BLaER1 (cell line): ENCODE results near the gene SERPINB4.

Source experiments
- H3K27ac ChIP-seq: shearing (Covaris generic); formaldehyde crosslinking; 2 replicates; pipeline ENCODE4 v1.8.1; 2022
- H3K27me3 ChIP-seq: shearing (Covaris generic); formaldehyde crosslinking; 2 replicates; pipeline ENCODE4 v1.8.1; 2022
- H3K36me3 ChIP-seq: shearing (Covaris generic); formaldehyde crosslinking; 2 replicates; pipeline ENCODE4 v1.8.1; 2022
- H3K4me1 ChIP-seq: shearing (Covaris generic); formaldehyde crosslinking; 2 replicates; pipeline ENCODE4 v1.8.1; 2022
- H3K4me2 ChIP-seq: shearing (Covaris generic); formaldehyde crosslinking; 2 replicates; pipeline ENCODE4 v1.8.1; 2022
- H3K4me3 ChIP-seq: shearing (Covaris generic); formaldehyde crosslinking; 2 replicates; pipeline ENCODE4 v1.8.1; 2022
- H3K9ac ChIP-seq: shearing (Covaris generic); formaldehyde crosslinking; 2 replicates; pipeline ENCODE4 v1.8.1; 2022
- H3K9me3 ChIP-seq: shearing (Covaris generic); formaldehyde crosslinking; 2 replicates; pipeline ENCODE4 v1.8.1; 2022
- H4K20me1 ChIP-seq: shearing (Covaris generic); formaldehyde crosslinking; 2 replicates; pipeline ENCODE4 v1.8.1; 2022
- Cebpa-rat ChIP-seq: shearing (Covaris generic); IDR thresholded peaks from 2 replicates; pipeline ENCODE4 v1.8.1; 2022

Gene SERPINB4

DNA sequence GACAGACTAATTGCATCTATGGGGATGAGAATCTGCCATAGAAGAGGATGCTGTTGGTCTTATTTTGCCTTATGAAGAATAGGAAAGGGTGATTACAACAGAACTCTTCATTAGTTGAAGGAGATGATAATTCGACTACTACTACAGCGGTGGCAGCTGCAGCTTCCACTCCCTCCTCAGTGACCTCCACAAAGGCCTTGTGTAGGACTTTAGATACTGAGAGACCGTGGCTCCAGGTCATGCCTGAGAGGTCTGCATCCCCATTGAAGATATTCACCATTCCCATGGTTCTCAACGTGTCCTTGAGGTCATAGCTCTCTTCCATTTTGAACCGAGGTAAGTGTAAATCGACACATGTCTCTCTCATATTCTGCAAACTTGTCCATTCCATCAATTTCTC is 6.4 kb downstream of the SERPINB4 start:
- Histone ChIP-seq H3K9me3 (no peaks in the 10 kb centered on the region), H3K27me3 (no peaks in the 10 kb centered on the region), H3K9ac (no peak overlapping the region), H3K4me2 (no peak overlapping the region), H3K4me3 (no peak overlapping the region), H4K20me1 (no peaks in the 10 kb centered on the region), H3K27ac (no peak overlapping the region), H3K4me1 (no peaks in the 10 kb centered on the region), H3K36me3 (no peaks in the 10 kb centered on the region)
- TF ChIP-seq Cebpa-rat: no peak

DNA sequence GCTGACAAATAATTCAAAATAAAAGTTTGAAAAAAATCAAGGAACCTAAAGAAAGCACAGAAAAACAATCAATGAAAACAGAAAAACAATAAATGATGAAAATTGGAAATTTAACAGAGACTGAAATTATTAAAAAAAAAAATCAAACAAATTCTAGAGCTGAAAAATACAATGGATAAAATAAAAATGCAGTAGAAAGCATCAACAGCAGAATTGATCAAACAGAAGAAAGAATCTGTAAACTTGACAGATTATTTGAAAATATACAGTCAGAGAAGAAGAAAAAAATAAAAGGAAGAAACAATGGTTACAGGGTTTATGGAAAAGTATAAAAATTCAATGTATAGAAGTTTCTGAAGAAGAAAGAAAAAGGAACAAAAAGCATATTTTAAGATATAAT is 16.2 kb downstream of the SERPINB4 start:
- no peaks in the 10 kb centered on the region for H4K20me1 ChIP-seq
- no peak overlapping the region for H3K27ac ChIP-seq
- H3K4me1 ChIP-seq: no peaks in the 10 kb centered on the region
- H3K27me3 ChIP-seq: no peaks in the 10 kb centered on the region
- no peaks in the 10 kb centered on the region for H3K36me3 ChIP-seq
- no peak for TF ChIP-seq Cebpa-rat
- H3K9me3 ChIP-seq: peaks cover 46% of the 10 kb centered on the region
- H3K4me3 ChIP-seq: no peak overlapping the region
- no peak overlapping the region for H3K4me2 ChIP-seq
- no peak overlapping the region for H3K9ac ChIP-seq

DNA sequence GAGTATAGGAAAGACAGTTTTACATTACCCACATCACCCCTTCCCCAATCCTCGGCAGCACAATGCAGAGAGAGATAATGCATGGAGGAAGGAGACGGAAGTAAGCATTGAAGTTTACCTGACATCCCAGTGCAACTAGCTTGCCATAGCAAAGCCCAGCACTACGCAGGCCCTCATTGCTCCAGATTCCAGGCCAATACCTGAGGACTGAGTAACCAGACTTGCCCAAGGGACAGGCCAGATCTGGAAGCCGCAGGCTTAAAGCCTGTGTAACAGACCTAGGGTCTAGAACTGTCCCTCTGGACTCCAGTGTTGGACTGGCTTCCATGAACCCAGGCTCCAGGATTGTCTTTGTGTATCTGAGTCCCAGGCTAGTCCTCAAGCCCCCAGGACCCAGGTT is 17.6 kb downstream of the SERPINB4 start:
- H4K20me1 ChIP-seq: no peaks in the 10 kb centered on the region
- H3K9me3 ChIP-seq: peaks cover 50% of the 10 kb centered on the region
- no peaks in the 10 kb centered on the region for H3K27me3 ChIP-seq
- H3K4me3 ChIP-seq: no peak overlapping the region
- H3K27ac ChIP-seq: no peak overlapping the region
- no peak for TF ChIP-seq Cebpa-rat
- no peaks in the 10 kb centered on the region for H3K36me3 ChIP-seq
- no peak overlapping the region for H3K4me2 ChIP-seq
- H3K9ac ChIP-seq: no peak overlapping the region
- H3K4me1 ChIP-seq: no peaks in the 10 kb centered on the region

DNA sequence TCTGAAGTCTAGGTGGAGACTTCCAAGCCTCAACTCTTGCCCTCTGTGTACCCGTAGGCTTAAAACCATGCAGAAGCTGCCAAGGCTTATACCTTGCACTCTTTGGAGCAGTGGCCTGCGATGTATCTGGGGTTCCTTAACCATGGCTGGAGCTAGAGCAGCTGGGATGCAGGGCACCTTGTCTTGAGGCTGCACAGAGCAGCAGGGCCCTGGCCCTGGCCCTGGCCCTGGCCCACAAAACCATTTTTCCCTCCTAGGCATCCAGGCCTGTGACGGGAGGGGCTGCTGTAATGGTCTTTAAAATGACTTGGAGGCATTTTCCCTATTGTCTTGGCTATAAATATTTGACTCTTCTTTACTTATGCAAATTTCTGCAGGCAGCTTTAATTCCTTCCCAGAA is 19.2 kb downstream of the SERPINB4 start:
- no peaks in the 10 kb centered on the region for H3K27me3 ChIP-seq
- H3K9me3 ChIP-seq: peaks cover 55% of the 10 kb centered on the region
- no peak for TF ChIP-seq Cebpa-rat
- H3K4me3 ChIP-seq: no peak overlapping the region
- no peak overlapping the region for H3K4me2 ChIP-seq
- H3K36me3 ChIP-seq: no peaks in the 10 kb centered on the region
- no peak overlapping the region for H3K9ac ChIP-seq
- H3K27ac ChIP-seq: no peak overlapping the region
- no peaks in the 10 kb centered on the region for H3K4me1 ChIP-seq
- no peaks in the 10 kb centered on the region for H4K20me1 ChIP-seq

DNA sequence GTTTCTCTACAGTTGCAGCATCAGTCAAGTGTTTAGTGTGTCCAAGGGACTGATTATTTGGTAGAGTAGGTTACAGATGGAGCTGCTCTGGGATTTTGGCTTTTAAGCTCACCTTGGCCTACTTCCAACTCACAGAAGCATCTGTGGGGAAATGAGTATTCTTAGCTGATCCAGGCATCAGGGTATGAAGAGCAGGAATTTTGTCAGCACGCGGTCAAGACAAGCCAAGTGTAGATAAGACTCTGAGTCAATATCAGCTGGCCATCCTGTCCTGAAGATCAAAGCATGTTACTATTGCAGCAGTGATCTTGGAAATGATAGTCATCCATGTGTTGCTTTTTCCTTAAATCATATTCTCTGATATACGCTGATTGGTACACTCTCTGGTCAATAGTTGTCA is 24.4 kb downstream of the SERPINB4 start:
- Histone ChIP-seq H4K20me1 (no peaks in the 10 kb centered on the region), H3K4me1 (no peaks in the 10 kb centered on the region), H3K27me3 (no peaks in the 10 kb centered on the region), H3K27ac (no peak overlapping the region), H3K36me3 (no peaks in the 10 kb centered on the region), H3K4me3 (no peak overlapping the region), H3K9ac (no peak overlapping the region), H3K4me2 (no peak overlapping the region), H3K9me3 (peaks cover 30% of the 10 kb centered on the region)
- TF ChIP-seq Cebpa-rat: no peak

DNA sequence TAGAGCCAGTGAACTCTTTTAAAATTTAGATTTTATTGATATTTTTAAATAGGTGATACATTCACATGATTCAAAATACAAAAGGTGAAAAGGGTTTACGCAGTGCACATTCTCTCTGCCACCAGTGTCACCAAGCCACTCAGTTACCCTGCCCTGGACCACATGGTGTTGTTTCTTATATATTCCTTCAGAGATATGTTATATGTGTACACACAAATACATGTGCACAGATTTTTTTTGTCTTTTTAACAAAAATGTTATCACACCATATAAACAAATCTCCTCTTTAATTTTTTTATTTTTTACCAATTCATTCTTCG is 26.2 kb downstream of the SERPINB4 start:
- Histone ChIP-seq H4K20me1 (no peaks in the 10 kb centered on the region), H3K4me1 (no peaks in the 10 kb centered on the region), H3K9ac (no peak overlapping the region), H3K9me3 (peaks cover 15% of the 10 kb centered on the region), H3K27ac (no peak overlapping the region), H3K27me3 (no peaks in the 10 kb centered on the region), H3K36me3 (no peaks in the 10 kb centered on the region), H3K4me3 (no peak overlapping the region), H3K4me2 (no peak overlapping the region)
- no peak for TF ChIP-seq Cebpa-rat

DNA sequence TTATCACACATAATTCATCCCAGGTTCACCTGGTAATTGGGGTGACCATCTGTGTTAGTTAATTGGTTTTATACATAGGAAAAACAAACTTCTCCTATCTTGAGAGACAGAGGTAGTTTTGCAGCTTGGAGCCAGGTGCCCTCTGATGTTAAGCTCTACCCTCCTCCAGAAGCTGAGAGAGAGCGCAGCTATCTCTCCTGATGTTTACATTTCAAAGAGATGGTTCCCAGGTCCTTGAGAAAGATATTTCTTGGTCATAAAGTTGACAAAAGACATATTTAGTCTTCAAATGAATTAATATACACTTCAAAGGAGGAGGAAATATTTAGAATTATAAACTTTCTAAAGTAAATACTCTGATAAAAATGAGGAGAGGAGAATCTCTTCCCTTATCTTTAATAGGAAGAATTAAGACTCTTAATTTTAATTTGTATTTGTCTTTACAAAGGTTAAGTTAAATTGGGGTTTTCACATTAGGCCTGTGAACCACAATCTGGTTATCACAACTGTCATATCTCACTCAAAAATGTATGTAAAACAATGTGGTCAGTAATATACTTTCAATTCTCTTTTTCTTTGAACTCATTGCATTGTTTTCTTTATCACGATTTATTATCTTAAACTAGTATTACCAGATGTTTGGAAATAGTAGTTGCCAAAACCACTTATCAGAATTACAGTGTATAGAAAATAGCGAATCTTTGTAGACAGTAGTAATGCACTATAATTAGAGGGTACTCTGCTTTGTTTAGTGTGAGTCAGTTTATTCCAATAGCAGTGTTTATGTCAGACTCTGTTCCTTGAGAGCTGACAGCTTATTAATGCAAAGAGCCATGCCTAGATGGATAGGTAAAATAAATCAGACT is 26.8 kb downstream of the SERPINB4 start:
- no peak for TF ChIP-seq Cebpa-rat
- H3K27ac ChIP-seq: no peak overlapping the region
- H4K20me1 ChIP-seq: no peaks in the 10 kb centered on the region
- H3K9ac ChIP-seq: no peak overlapping the region
- no peak overlapping the region for H3K4me2 ChIP-seq
- H3K4me1 ChIP-seq: no peaks in the 10 kb centered on the region
- peaks cover 12% of the 10 kb centered on the region for H3K9me3 ChIP-seq
- H3K4me3 ChIP-seq: no peak overlapping the region
- H3K36me3 ChIP-seq: no peaks in the 10 kb centered on the region
- no peaks in the 10 kb centered on the region for H3K27me3 ChIP-seq

DNA sequence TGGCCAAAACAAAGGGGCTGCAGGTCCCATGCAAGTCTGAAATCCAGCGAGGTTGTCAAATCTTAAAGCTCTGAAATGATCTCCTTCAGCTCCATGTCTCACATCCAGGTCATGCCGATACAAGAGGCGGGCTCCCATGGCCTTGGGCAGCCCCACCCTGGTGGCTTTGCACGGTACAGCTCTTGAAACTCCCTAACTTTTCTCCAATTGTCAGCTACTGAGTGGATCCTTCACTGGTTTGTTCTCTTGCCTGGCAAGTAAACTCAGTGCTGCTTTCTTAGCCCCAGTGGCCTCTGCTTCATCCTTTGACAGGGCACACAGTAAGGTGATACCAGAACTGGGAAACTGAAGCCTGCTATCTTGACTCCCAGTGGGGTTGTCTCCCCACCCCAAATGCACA is 30.6 kb downstream of the SERPINB4 start:
- Histone ChIP-seq H4K20me1 (no peaks in the 10 kb centered on the region), H3K4me3 (no peak overlapping the region), H3K4me1 (no peaks in the 10 kb centered on the region), H3K27ac (no peak overlapping the region), H3K9me3 (no peaks in the 10 kb centered on the region), H3K36me3 (no peaks in the 10 kb centered on the region), H3K9ac (no peak overlapping the region), H3K27me3 (no peaks in the 10 kb centered on the region), H3K4me2 (no peak overlapping the region)
- no peak for TF ChIP-seq Cebpa-rat

DNA sequence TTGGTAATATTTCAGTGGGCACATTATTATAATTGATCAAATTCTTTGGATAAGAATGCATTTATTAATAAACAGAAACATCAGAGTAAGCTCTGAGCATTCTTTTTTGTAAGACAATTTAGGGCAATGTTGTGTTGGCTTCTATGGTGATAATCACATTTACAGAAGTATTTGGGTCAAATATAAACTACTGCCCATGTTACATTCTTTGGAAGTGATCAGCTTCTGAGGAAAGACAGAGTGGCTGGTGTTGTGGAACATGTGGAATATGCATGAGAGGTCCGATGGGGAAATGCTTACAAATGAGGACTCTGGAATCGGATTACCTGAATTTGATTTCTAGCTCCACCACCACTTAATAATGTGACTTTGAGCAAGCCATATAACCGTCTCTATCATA is 37.5 kb downstream of the SERPINB4 start:
- Histone ChIP-seq H3K36me3 (no peaks in the 10 kb centered on the region), H4K20me1 (no peaks in the 10 kb centered on the region), H3K27ac (no peak overlapping the region), H3K4me1 (no peaks in the 10 kb centered on the region), H3K9me3 (no peaks in the 10 kb centered on the region), H3K27me3 (no peaks in the 10 kb centered on the region), H3K4me3 (no peak overlapping the region), H3K4me2 (no peak overlapping the region), H3K9ac (no peak overlapping the region)
- TF ChIP-seq Cebpa-rat: no peak

DNA sequence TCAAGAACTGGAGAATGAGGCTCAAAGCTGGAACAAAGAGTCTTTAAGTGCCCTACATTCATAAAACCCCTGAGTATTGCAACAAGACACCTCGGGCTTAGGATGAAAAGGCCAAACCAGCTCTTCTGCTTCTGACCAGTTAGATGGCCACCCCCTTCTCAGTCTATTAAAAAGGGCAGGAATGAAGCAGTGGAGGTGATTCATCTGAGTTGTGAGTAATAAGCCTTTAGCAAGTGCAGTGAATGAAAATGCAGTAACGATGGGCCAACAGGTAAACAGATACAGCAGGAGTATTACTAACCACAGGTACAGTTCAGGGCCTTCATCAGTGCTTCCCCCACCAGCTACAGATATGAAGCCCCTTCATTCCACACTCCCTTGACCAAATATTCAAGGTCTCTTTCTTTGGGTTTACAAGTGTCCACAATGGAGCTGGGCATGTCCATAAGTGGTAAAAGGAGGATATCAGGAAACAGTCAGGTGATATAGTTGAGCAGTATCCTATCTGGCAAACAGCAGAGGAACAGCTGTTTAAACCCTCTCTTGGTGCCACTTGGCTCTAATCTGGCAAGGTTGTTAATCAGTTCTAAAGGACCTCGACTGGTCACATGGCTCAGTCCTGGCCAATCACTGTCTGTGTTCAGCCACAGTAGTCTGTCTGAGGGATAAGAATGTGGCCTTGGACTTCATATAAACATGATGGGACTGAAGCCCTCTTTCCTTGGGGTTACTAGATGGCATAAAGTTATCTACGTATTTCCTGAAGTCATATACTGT is 39.1 kb downstream of the SERPINB4 start:
- Histone ChIP-seq H3K9me3 (no peaks in the 10 kb centered on the region), H3K4me3 (no peak overlapping the region), H3K27ac (no peak overlapping the region), H4K20me1 (no peaks in the 10 kb centered on the region), H3K27me3 (no peaks in the 10 kb centered on the region), H3K4me1 (no peaks in the 10 kb centered on the region), H3K36me3 (no peaks in the 10 kb centered on the region), H3K9ac (no peak overlapping the region), H3K4me2 (no peak overlapping the region)
- TF ChIP-seq Cebpa-rat: no peak
